HepG2 (cell line): ENCODE measurements around the gene ZFR. TPM values are rescaled to one million over a fixed set of nuclear protein-coding genes. Genes with fewer than 3 reads are reported as not detected.

Experiments
- ATAC-seq: fragments of 200-7000 bp; cut with Tn5 transposase; 3 replicates; pipeline ENCODE4 v1.9.1; 2020; ENCODE audit warnings: mild to moderate bottlenecking, moderate library complexity
- Bru-seq: library from RNA; stranded (reverse); fragments of 400-500 nt; gene quantifications from one replicate; lab custom pipeline; 2021; lab: Mats Ljungman, UMichigan
- BruChase-seq, 2 experiments: library from RNA; stranded (reverse); fragments of 400-500 nt; gene quantifications; one replicate each; lab custom pipeline; 2021; lab: Mats Ljungman, UMichigan
- BruUV-seq: library from RNA; stranded (reverse); fragments of 400-500 nt; replicated peaks from 2 replicates; lab custom pipeline; 2021; lab: Mats Ljungman, UMichigan
- CTCF ChIA-PET: fragments of 300-600 bp; formaldehyde crosslinking; extraction: SDS; loops from one replicate; lab custom pipeline; 2021; ENCODE audit warnings: low total read pairs, inconsistent platforms, low intra/inter-chr PET ratio; lab: Yijun Ruan, JAX
- POLR2A ChIA-PET: fragments of 350-600 bp; sonication (Branson Sonifier 250); formaldehyde crosslinking; loops from one replicate; lab custom pipeline; 2020; ENCODE audit warnings: antibody characterized with exemption, inconsistent platforms; lab: Yijun Ruan, JAX
- DNase-seq: peaks from one replicate; pipeline ENCODE4 v3.0.0-alpha.2; 2015; ENCODE audit warnings: low spot score
- FAIRE-seq: peaks from 3 replicates; lab custom pipeline; 2011; peaks lifted over from hg19 to GRCh38; lab: Jason Lieb, UNC
- H2AFZ ChIP-seq: one replicate; pipeline ENCODE4 v1.6.1; 2011; ENCODE audit warnings: low read length, inconsistent platforms
- H3K27ac ChIP-seq: fragments of 300-600 bp; 3 replicates; pipeline ENCODE4 v1.8.0; 2011; ENCODE audit warnings: mixed run types, mild to moderate bottlenecking, mixed read lengths, low read length, inconsistent platforms; ENCODE audit not compliant: insufficient read depth; ENCODE audit errors: extremely low read length
- H3K27me3 ChIP-seq, 2 experiments: fragments of 200-600 bp in 1 of 2; 2 replicates in 1 of 2; 3 replicates in 1 of 2; pipeline versions ENCODE4 v1.6.0 to v1.8.0; 2011; ENCODE audit warnings: low read length in 2 of 2, mild to moderate bottlenecking in 2 of 2, moderate library complexity in 2 of 2, inconsistent platforms in 1 of 2; ENCODE audit not compliant: insufficient read depth in 2 of 2, control insufficient read depth in 1 of 2
- H3K36me3 ChIP-seq, 2 experiments: fragments of 200-600 bp in 1 of 2; replicated peaks in 1 of 2; 2 replicates in 1 of 2; 3 replicates in 1 of 2; pipeline versions ENCODE4 v1.5.1 to v1.8.0; 2011; ENCODE audit warnings: low read length in 2 of 2, inconsistent platforms in 1 of 2; ENCODE audit not compliant: insufficient read depth in 2 of 2, control insufficient read depth in 1 of 2
- H3K4me1 ChIP-seq: 2 replicates; pipeline ENCODE4 v1.5.1; 2012; ENCODE audit warnings: low read length, inconsistent platforms; ENCODE audit not compliant: insufficient read depth
- H3K4me2 ChIP-seq: 2 replicates; pipeline ENCODE4 v1.6.0; 2011; ENCODE audit warnings: low read depth, low read length, inconsistent platforms
- H3K4me3 ChIP-seq, 3 experiments: fragments of 200-600 bp in 1 of 3; sonication (generic), shearing (Covaris generic) in 1 of 3; replicated peaks in 1 of 3; 2 replicates each; pipeline ENCODE4 v1.5.1; 2011 to 2016; ENCODE audit warnings: low read length in 3 of 3, inconsistent platforms in 2 of 3, low read depth in 2 of 3, mild to moderate bottlenecking in 2 of 3, control low read depth in 1 of 3, mixed read lengths in 1 of 3; ENCODE audit not compliant: insufficient read depth in 1 of 3
- H3K79me2 ChIP-seq: one replicate; pipeline ENCODE4 v1.6.1; 2011; ENCODE audit warnings: low read length, inconsistent platforms; ENCODE audit not compliant: insufficient read depth
- H3K9ac ChIP-seq: 2 replicates; pipeline ENCODE4 v1.6.0; 2011; ENCODE audit warnings: mild to moderate bottlenecking, low read depth, low read length, inconsistent platforms; ENCODE audit not compliant: insufficient read depth
- H3K9me3 ChIP-seq: 2 replicates; pipeline ENCODE4 v1.5.1; 2012; ENCODE audit warnings: mild to moderate bottlenecking, low read length
- H4K20me1 ChIP-seq: 2 replicates; pipeline ENCODE4 v1.6.0; 2011; ENCODE audit warnings: inconsistent platforms, mild to moderate bottlenecking, low read length, moderate library complexity; ENCODE audit not compliant: insufficient read depth
- CEBPG ChIP-seq: IDR thresholded peaks from 2 replicates; pipeline ENCODE4 v1.6.1; 2016
- GATAD2A ChIP-seq: IDR thresholded peaks from 2 replicates; pipeline ENCODE4 v1.6.1; 2016
- NCOA2 ChIP-seq: sonication (generic); formaldehyde crosslinking; IDR thresholded peaks from 2 replicates; pipeline ENCODE4 v1.8.0; 2022; ENCODE audit warnings: inconsistent platforms
- NFE2 ChIP-seq: sonication (generic); formaldehyde crosslinking; IDR thresholded peaks from 2 replicates; pipeline ENCODE4 v1.4.0; 2020; ENCODE audit warnings: missing genetic modification reagents
- NR2F1 ChIP-seq, 2 experiments: fragments of 450-650 bp in 1 of 2; formaldehyde crosslinking in 1 of 2; IDR thresholded peaks; 2 replicates each; pipeline versions ENCODE4 v1.5.0 to v1.6.1; 2016 to 2020; ENCODE audit warnings: mild to moderate bottlenecking in 1 of 2, missing compliant biosample characterization in 1 of 2, missing genetic modification reagents in 1 of 2, moderate library complexity in 1 of 2
- PAWR ChIP-seq: sonication (generic); formaldehyde crosslinking; IDR thresholded peaks from 2 replicates; pipeline ENCODE4 v1.4.0; 2020; ENCODE audit warnings: missing genetic modification reagents, mild to moderate bottlenecking, borderline replicate concordance
- SPEN ChIP-seq: sonication (generic); formaldehyde crosslinking; IDR thresholded peaks from 2 replicates; pipeline ENCODE4 v1.5.1; 2020; ENCODE audit warnings: low read depth, mild to moderate bottlenecking, missing genetic modification reagents
- TIGD3 ChIP-seq: sonication (generic); formaldehyde crosslinking; IDR thresholded peaks from 2 replicates; pipeline ENCODE4 v1.5.1; 2020; ENCODE audit warnings: mild to moderate bottlenecking, missing genetic modification reagents, borderline replicate concordance
- U2AF1 ChIP-seq: fragments of 200-400 bp; formaldehyde crosslinking; optimal IDR thresholded peaks from 2 replicates; pipeline ENCODE3; 2017; ENCODE audit warnings: mild to moderate bottlenecking, low read depth, low read length
- ZBTB25 ChIP-seq: IDR thresholded peaks from 2 replicates; pipeline ENCODE4 v1.6.1; 2018; ENCODE audit warnings: missing genetic modification reagents
- ZFAT ChIP-seq: sonication (generic); formaldehyde crosslinking; conservative IDR thresholded peaks from 2 replicates; pipeline ENCODE4 v1.8.1; 2023; ENCODE audit warnings: missing genetic modification reagents, inconsistent platforms
- ZFP41 ChIP-seq: sonication (generic); formaldehyde crosslinking; IDR thresholded peaks from 2 replicates; pipeline ENCODE4 v1.4.0; 2020; ENCODE audit warnings: mild to moderate bottlenecking, missing genetic modification reagents, borderline replicate concordance
- ZNF12 ChIP-seq: sonication (generic); formaldehyde crosslinking; IDR thresholded peaks from 2 replicates; pipeline ENCODE4 v1.5.0; 2020; ENCODE audit warnings: missing genetic modification reagents
- ZNF746 ChIP-seq: sonication (generic); formaldehyde crosslinking; IDR thresholded peaks from 2 replicates; pipeline ENCODE4 v1.8.0; 2022; ENCODE audit warnings: mild to moderate bottlenecking, missing genetic modification reagents
- ZNF816 ChIP-seq: sonication (generic); formaldehyde crosslinking; IDR thresholded peaks from 2 replicates; pipeline ENCODE4 v1.8.0; 2022; ENCODE audit warnings: missing genetic modification reagents, mild to moderate bottlenecking, borderline replicate concordance
- ZNF850 ChIP-seq: sonication (generic); formaldehyde crosslinking; conservative IDR thresholded peaks from 2 replicates; pipeline ENCODE4 v1.9.0; 2021; ENCODE audit warnings: mild to moderate bottlenecking, missing genetic modification reagents
- WGBS: methylation state at CpG from one replicate; pipeline ENCODE4 v1.1.6; 2017; ENCODE audit warnings: low lambda C conversion rate; 5-methylcytosine and 5-hydroxymethylcytosine counted together
- in situ Hi-C: cut with HindIII; loops from 2 replicates; pipeline ENCODE4 v1.10.0; 2017; ENCODE audit warnings: low pct_unique_long_range_greater_than_20kb; ENCODE audit not compliant: extremely low pct_ligation_motif_present
- intact Hi-C: fragments of 100-400 bp; cut with micrococcal nuclease; formaldehyde crosslinking; loops from one replicate; pipeline ENCODE4 v1.10.0; 2022; ENCODE audit not compliant: unreplicated experiment
- long read RNA-seq, 2 experiments: library from RNA in 1 of 2; library from polyadenylated mRNA in 1 of 2; stranded (forward) in 1 of 2; unstranded in 1 of 2; transcript quantifications; one replicate each; pipeline ENCODE4 v2.0.0, GENCODE V29; 2019 to 2022
- polyA minus RNA-seq, 3 experiments: library from RNA; depleted of rRNA, polyadenylated mRNA; stranded (reverse); fragments of >200 nt; gene quantifications; 2 replicates each; pipeline ENCODE4 v1.2.3, GENCODE V29; 2011; ENCODE audit warnings: low replicate concordance in 1 of 3
- polyA plus RNA-seq, 8 experiments: library from polyadenylated mRNA; depleted of rRNA in 3 of 8; stranded (reverse) in 7 of 8; unstranded in 1 of 8; fragments of >200 nt; fragmentation: Illumina TruSeq in 4 of 8; extraction: Trizol in 4 of 8; gene quantifications; 2 replicates each; pipeline versions ENCODE4 v1.2.1 to v1.2.3, GENCODE V29; 2011 to 2016; ENCODE audit warnings: low read depth in 4 of 8, missing spikeins in 1 of 8, mixed read lengths in 1 of 8; ENCODE audit not compliant: insufficient read depth in 1 of 8
- total RNA-seq, 5 experiments: library from RNA; depleted of rRNA; stranded (reverse); fragments of >200 nt; fragmentation: Illumina TruSeq; extraction: Trizol; gene quantifications; 2 replicates each; pipeline ENCODE4 v1.2.3, GENCODE V29; 2016; ENCODE audit warnings: low read depth in 1 of 5

ZFR gene
- total RNA-seq (2016; rRNA removed; fragmentation: Illumina TruSeq; extraction: Trizol) (89.0 and 139 TPM in 2 replicates), polyA plus RNA-seq (2011; rRNA removed) (77.1 and 92.8 TPM in 2 replicates), polyA minus RNA-seq (2011; rRNA and poly(A)+ RNA removed; ENCODE audit: low replicate concordance) (293 and 343 TPM in 2 replicates), Bru-seq, nascent RNA (percentile 96 among the genes with signal in this experiment), BruChase-seq, experiment 1, labeled RNA remaining after a 6-hour chase (percentile 96 among the genes with signal in this experiment), BruChase-seq, experiment 2, labeled RNA remaining after a 2-hour chase (percentile 95 among the genes with signal in this experiment)
- 22.0 and 24.1 TPM in 2 replicates for total RNA-seq (2016; cell fraction: cytosol; rRNA removed; fragmentation: Illumina TruSeq; extraction: Trizol; ENCODE audit: low read depth)
- 87.3 and 135 TPM in 2 replicates for total RNA-seq (2016; cell fraction: insoluble cytoplasmic fraction; rRNA removed; fragmentation: Illumina TruSeq; extraction: Trizol)
- 38.7 and 46.1 TPM in 2 replicates for total RNA-seq (2016; cell fraction: membrane; rRNA removed; fragmentation: Illumina TruSeq; extraction: Trizol)
- total RNA-seq (2016; cell fraction: nucleus; rRNA removed; fragmentation: Illumina TruSeq; extraction: Trizol): 78.3 and 83.8 TPM in 2 replicates
- 59.0 and 61.6 TPM in 2 replicates for polyA plus RNA-seq (2011; cell fraction: cytosol; rRNA removed)
- 51.2 and 56.7 TPM in 2 replicates for polyA plus RNA-seq (2011; cell fraction: nucleus; rRNA removed)
- 42.8 and 59.8 TPM in 2 replicates for polyA plus RNA-seq (2012)
- polyA plus RNA-seq (2016; cell fraction: cytosol; fragmentation: Illumina TruSeq; extraction: Trizol; ENCODE audit: low read depth): 4.2 and 5.3 TPM in 2 replicates
- polyA plus RNA-seq (2016; cell fraction: insoluble cytoplasmic fraction; fragmentation: Illumina TruSeq; extraction: Trizol; ENCODE audit: low read depth): 105 and 109 TPM in 2 replicates
- 14.8 and 18.1 TPM in 2 replicates for polyA plus RNA-seq (2016; cell fraction: membrane; fragmentation: Illumina TruSeq; extraction: Trizol; ENCODE audit: low read depth)
- 89.8 and 90.3 TPM in 2 replicates for polyA plus RNA-seq (2016; cell fraction: nucleus; fragmentation: Illumina TruSeq; extraction: Trizol; ENCODE audit: insufficient read depth, low read depth)
- polyA minus RNA-seq (2011; cell fraction: cytosol; rRNA and poly(A)+ RNA removed): 57.4 and 58.9 TPM in 2 replicates
- polyA minus RNA-seq (2011; cell fraction: nucleus; rRNA and poly(A)+ RNA removed): 77.6 and 92.6 TPM in 2 replicates
- long read RNA-seq, experiment 1, full-length matches to known transcripts: 35 of 67 reads
- long read RNA-seq, experiment 1, partial matches to known transcripts: 26 of 67 reads
- long read RNA-seq, experiment 1, other reads (novel, unspliced or antisense): 6 of 67 reads
- long read RNA-seq, experiment 2, partial matches to known transcripts: 7 of 121 reads
- long read RNA-seq, experiment 2, other reads (novel, unspliced or antisense): 113 of 121 reads

- WGBS: 13% methylated on average over 23 of the region's 70 CpGs
- H3K79me2 ChIP-seq: peaks cover 46% of the 10 kb centered on the region
- no peaks in the 10 kb centered on the region; a peak in 1 of 5 replicates for H3K27me3 ChIP-seq
- peak; percentile 83 for DNase-seq
- peak; percentile 96 for ATAC-seq
- H2AFZ ChIP-seq: peak within 1 kb of the TSS; percentile 42
- in situ Hi-C loops (no loop called here), intact Hi-C loops (loop anchor here (5.0 kb wide), 1 partner anchor 143 kb away; the partner anchor contains the start of gene SUB1)
- no peaks in the 10 kb centered on the region for H3K9me3 ChIP-seq
- POLR2A ChIA-PET: interaction anchor here (0.7 to 1.3 kb wide), 15 partner anchors 8 to 210 kb away, joined by 3 to 11 read pairs (median 4); no protein-coding TSS in a partner anchor
- TSS peak; percentile 78 for BruUV-seq
- H4K20me1 ChIP-seq: peaks cover 39% of the 10 kb centered on the region
- peak within 1 kb of the TSS; percentile 86 for H3K27ac ChIP-seq
- H3K4me2 ChIP-seq: peak within 1 kb of the TSS; percentile 76
- H3K36me3 ChIP-seq: peaks cover 0 to 4% of the 10 kb centered on the region in 2 experiments; a peak in 2 of 5 replicates
- H3K9ac ChIP-seq: peak within 1 kb of the TSS; percentile 96
- CTCF ChIA-PET: no interaction called here
- peaks cover 41% of the 10 kb centered on the region for H3K4me1 ChIP-seq
- FAIRE-seq: peak; percentile 40
- H3K4me3 ChIP-seq: peak within 1 kb of the TSS; percentile 91 to 97 (median 94)
- peak; percentile 23; the same call in 1 of the 2 replicates for TF ChIP-seq ZBTB25
- no peak for TF ChIP-seq U2AF1
- no peak for TF ChIP-seq GATAD2A (CRISPR knock-in tag)
- TF ChIP-seq ZFAT (CRISPR knock-in tag): 0 out of 2 replicates have a peak, but pooled peaks have one; percentile 31
- TF ChIP-seq NFE2: no peak
- no peak for TF ChIP-seq ZFP41 (CRISPR knock-in tag)
- TF ChIP-seq ZNF816: peak; percentile 86; the same call in 1 of the 2 replicates
- peak; percentile 31; the same call in 1 of the 2 replicates for TF ChIP-seq ZNF746
- peak; percentile 58; the same call in 1 of the 2 replicates for TF ChIP-seq SPEN (CRISPR knock-in tag)
- TF ChIP-seq NCOA2 (CRISPR knock-in tag): no peak
- peak; percentile 57; the same call in 1 of the 2 replicates for TF ChIP-seq ZNF850 (CRISPR knock-in tag)
- TF ChIP-seq PAWR (CRISPR knock-in tag): no peak
- no peak for TF ChIP-seq ZNF12 (CRISPR knock-in tag)
- TF ChIP-seq CEBPG (CRISPR knock-in tag): no peak
- no peak for TF ChIP-seq NR2F1 (CRISPR knock-in tag; IDR thresholded peaks at IDR 0.05)
- no peak for TF ChIP-seq TIGD3 (CRISPR knock-in tag)
Observed at GRCh38 chr5:32444431-32445286, at the start of gene ZFR. ZFR (minus strand) TSS chr5:32444740; CDS start chr5:32444658, 82 bp downstream.
